Smooth muscle cell (in vitro differentiated cells): ENCODE data around the gene AGAP1. TPM values are rescaled to one million over a fixed set of nuclear protein-coding genes. Genes with fewer than 3 reads are reported as not detected.

Experiments
- DNase-seq: peaks from one replicate; lab custom pipeline; 2025; ENCODE audit not compliant: unreplicated experiment; lab: John Stamatoyannopoulos, UW
- H2AFZ ChIP-seq: fragments of 200-600 bp; sonication (generic); 2 replicates; pipeline ENCODE4 v1.6.0; 2016; ENCODE audit warnings: antibody characterized with exemption, low read depth, mild to moderate bottlenecking
- H3F3A ChIP-seq: fragments of 200-600 bp; sonication (generic); 2 replicates; pipeline ENCODE4 v1.6.0; 2017; ENCODE audit warnings: antibody characterized with exemption, low read depth
- H3K27ac ChIP-seq: fragments of 200-600 bp; sonication (generic); 2 replicates; pipeline ENCODE4 v1.5.1; 2016; ENCODE audit warnings: low read depth, mild to moderate bottlenecking
- H3K27me3 ChIP-seq: fragments of 200-600 bp; sonication (generic); 2 replicates; pipeline ENCODE4 v1.6.1; 2016; ENCODE audit warnings: low read depth, mild to moderate bottlenecking
- H3K36me3 ChIP-seq: fragments of 200-600 bp; sonication (generic); 2 replicates; pipeline ENCODE4 v1.5.1; 2016; ENCODE audit warnings: low read depth
- H3K4me1 ChIP-seq: fragments of 200-600 bp; sonication (generic); 2 replicates; pipeline ENCODE4 v1.5.1; 2016; ENCODE audit warnings: low read depth
- H3K4me2 ChIP-seq: fragments of 200-600 bp; sonication (generic); 2 replicates; pipeline ENCODE4 v1.6.0; 2016; ENCODE audit warnings: mild to moderate bottlenecking
- H3K4me3 ChIP-seq: fragments of 200-600 bp; sonication (generic); 2 replicates; pipeline ENCODE4 v1.5.1; 2016; ENCODE audit warnings: mild to moderate bottlenecking
- H3K79me2 ChIP-seq: fragments of 200-600 bp; sonication (generic); 2 replicates; pipeline ENCODE4 v1.6.0; 2016; ENCODE audit warnings: low read depth, mild to moderate bottlenecking
- H3K9ac ChIP-seq: fragments of 200-600 bp; sonication (generic); 2 replicates; pipeline ENCODE4 v1.6.0; 2016; ENCODE audit warnings: low read depth
- H3K9me3 ChIP-seq: fragments of 200-600 bp; sonication (generic); replicated peaks from 2 replicates; pipeline ENCODE4 v1.5.1; 2016; ENCODE audit warnings: low read depth
- H4K20me1 ChIP-seq: fragments of 200-600 bp; sonication (generic); 2 replicates; pipeline ENCODE4 v1.6.0; 2016; ENCODE audit warnings: low read depth
- CTCF ChIP-seq: fragments of 200-600 bp; sonication (generic); IDR thresholded peaks from 2 replicates; pipeline ENCODE4 v1.5.1; 2017; ENCODE audit warnings: borderline replicate concordance, mild to moderate bottlenecking, antibody characterized with exemption; ENCODE audit not compliant: insufficient read depth, poor library complexity, severe bottlenecking
- WGBS: methylation state at CpG from one replicate; pipeline ENCODE4 v1.1.7; 2016; ENCODE audit warnings: low lambda C conversion rate; 5-methylcytosine and 5-hydroxymethylcytosine counted together
- polyA plus RNA-seq: library from polyadenylated mRNA; unstranded; fragments of >200 nt; fragmentation: Nextera tagmentation; extraction: Ambion mirVana; gene quantifications from 2 replicates; pipeline ENCODE4 v1.2.1, GENCODE V29; 2016
- total RNA-seq: library from RNA; depleted of rRNA; stranded (reverse); fragments of >200 nt; gene quantifications from 2 replicates; pipeline ENCODE4 v1.2.3, GENCODE V29; 2014

Gene AGAP1
- total and polyA plus RNA-seq, 2 experiments from 2014 or later: 3.9 to 9.8 TPM

- no peak overlapping the region for H2AFZ ChIP-seq
- TF ChIP-seq CTCF: no peak
- no peaks in the 10 kb centered on the region for H3K9me3 ChIP-seq
- DNase-seq: no peak
- H4K20me1 ChIP-seq: no peaks in the 10 kb centered on the region
- no peak overlapping the region for H3K27ac ChIP-seq
- no peak overlapping the region for H3K4me3 ChIP-seq
- no peaks in the 10 kb centered on the region for H3K4me1 ChIP-seq
- no peak overlapping the region for H3K9ac ChIP-seq
- H3K4me2 ChIP-seq: no peak overlapping the region
- H3K79me2 ChIP-seq: no peaks in the 10 kb centered on the region
- H3K27me3 ChIP-seq: no peaks in the 10 kb centered on the region
- 97% methylated on average over 4 of the region's 4 CpGs for WGBS
- no peaks in the 10 kb centered on the region for H3F3A ChIP-seq
- no peaks in the 10 kb centered on the region for H3K36me3 ChIP-seq
Measured at GRCh38 chr2:235924675-235925063, 430.8 kb downstream of the AGAP1 start.

GRCh38 chr2:235925250-235925919 is 431.5 kb downstream of the AGAP1 start:
- no peak overlapping the region for H2AFZ ChIP-seq
- no peak overlapping the region for H3K9ac ChIP-seq
- DNase-seq: no peak
- no peaks in the 10 kb centered on the region for H3K27me3 ChIP-seq
- 90% methylated on average over 14 of the region's 14 CpGs for WGBS
- no peak overlapping the region for H3K4me2 ChIP-seq
- no peaks in the 10 kb centered on the region for H3K9me3 ChIP-seq
- no peaks in the 10 kb centered on the region for H3F3A ChIP-seq
- no peaks in the 10 kb centered on the region for H3K4me1 ChIP-seq
- no peaks in the 10 kb centered on the region for H3K79me2 ChIP-seq
- H4K20me1 ChIP-seq: no peaks in the 10 kb centered on the region
- no peak overlapping the region for H3K27ac ChIP-seq
- H3K4me3 ChIP-seq: no peak overlapping the region
- TF ChIP-seq CTCF: no peak
- H3K36me3 ChIP-seq: no peaks in the 10 kb centered on the region

GRCh38 chr2:235926229-235926628 is 432.4 kb downstream of the AGAP1 start:
- H3F3A ChIP-seq: no peaks in the 10 kb centered on the region
- no peaks in the 10 kb centered on the region for H3K79me2 ChIP-seq
- DNase-seq: no peak
- H3K36me3 ChIP-seq: no peaks in the 10 kb centered on the region
- no peak overlapping the region for H3K27ac ChIP-seq
- WGBS: 97% methylated on average over 7 of the region's 7 CpGs
- H3K27me3 ChIP-seq: no peaks in the 10 kb centered on the region
- no peak overlapping the region for H3K4me2 ChIP-seq
- no peak for TF ChIP-seq CTCF
- H3K4me3 ChIP-seq: no peak overlapping the region
- no peak overlapping the region for H3K9ac ChIP-seq
- no peaks in the 10 kb centered on the region for H3K9me3 ChIP-seq
- H3K4me1 ChIP-seq: no peaks in the 10 kb centered on the region
- H4K20me1 ChIP-seq: no peaks in the 10 kb centered on the region
- no peak overlapping the region for H2AFZ ChIP-seq

GRCh38 chr2:235928751-235929370 is 435.0 kb downstream of the AGAP1 start:
- no peaks in the 10 kb centered on the region for H4K20me1 ChIP-seq
- no peak for TF ChIP-seq CTCF
- no peaks in the 10 kb centered on the region for H3K9me3 ChIP-seq
- no peak overlapping the region for H3K4me3 ChIP-seq
- no peak for DNase-seq
- no peak overlapping the region for H3K9ac ChIP-seq
- H3K4me1 ChIP-seq: no peaks in the 10 kb centered on the region
- no peaks in the 10 kb centered on the region for H3K79me2 ChIP-seq
- 97% methylated on average over 16 of the region's 16 CpGs for WGBS
- H2AFZ ChIP-seq: no peak overlapping the region
- H3K4me2 ChIP-seq: no peak overlapping the region
- H3F3A ChIP-seq: no peaks in the 10 kb centered on the region
- H3K27ac ChIP-seq: no peak overlapping the region
- H3K36me3 ChIP-seq: no peaks in the 10 kb centered on the region
- H3K27me3 ChIP-seq: no peaks in the 10 kb centered on the region
